Jurkat, Clone E6-1 (cell line): ENCODE measurements around the gene MAML2.
A peak's percentile ranks its signal among the peaks of the same experiment; 100 is the strongest.

Source experiments
- DNase-seq: peaks from one replicate; pipeline ENCODE4 v3.0.0-alpha.2; 2011; ENCODE audit warnings: low read depth, low spot score
- H3K4me3 ChIP-seq: 2 replicates; pipeline ENCODE4 v1.5.1; 2011; ENCODE audit warnings: mild to moderate bottlenecking, low read length, control low read depth, moderate library complexity

The MAML2 gene

GRCh38 chr11:96081561-96081960, 261.4 kb downstream of the MAML2 start:
- DNase-seq = no peak
- H3K4me3 ChIP-seq = no peak overlapping the region

GRCh38 chr11:96079691-96080090, 263.3 kb downstream of the MAML2 start:
- no peak for DNase-seq
- no peak overlapping the region for H3K4me3 ChIP-seq

- H3K4me3 ChIP-seq = no peak overlapping the region
- DNase-seq = no peak
Measured at GRCh38 chr11:96075532-96075959, 267.4 kb downstream of the MAML2 start.

GRCh38 chr11:96074551-96075310, 268.3 kb downstream of the MAML2 start:
- DNase-seq = no peak
- no peak overlapping the region for H3K4me3 ChIP-seq

GRCh38 chr11:96073536-96073935, 269.5 kb downstream of the MAML2 start:
- H3K4me3 ChIP-seq = no peak overlapping the region
- no peak for DNase-seq

GRCh38 chr11:96072592-96072991, 270.4 kb downstream of the MAML2 start:
- no peak for DNase-seq
- H3K4me3 ChIP-seq = no peak overlapping the region

GRCh38 chr11:96070453-96070852, 272.5 kb downstream of the MAML2 start:
- no peak overlapping the region for H3K4me3 ChIP-seq
- no peak for DNase-seq

GRCh38 chr11:96067160-96067559, 275.8 kb downstream of the MAML2 start:
- DNase-seq = no peak
- H3K4me3 ChIP-seq = no peak overlapping the region

- H3K4me3 ChIP-seq = no peak overlapping the region
- DNase-seq = no peak
Measured at GRCh38 chr11:96065379-96065778, 277.6 kb downstream of the MAML2 start.

GRCh38 chr11:96063886-96064285, 279.1 kb downstream of the MAML2 start:
- DNase-seq = no peak
- H3K4me3 ChIP-seq = no peak overlapping the region

- H3K4me3 ChIP-seq = no peak overlapping the region
- no peak for DNase-seq
Measured at GRCh38 chr11:96063053-96063452, 279.9 kb downstream of the MAML2 start.

GRCh38 chr11:96062134-96062533, 280.9 kb downstream of the MAML2 start:
- no peak overlapping the region for H3K4me3 ChIP-seq
- no peak for DNase-seq

GRCh38 chr11:96061730-96062129, 281.3 kb downstream of the MAML2 start:
- no peak overlapping the region for H3K4me3 ChIP-seq
- no peak for DNase-seq

- no peak for DNase-seq
Measured at GRCh38 chr11:96061069-96061468, 281.9 kb downstream of the MAML2 start.

GRCh38 chr11:96057502-96057901, 285.5 kb downstream of the MAML2 start:
- DNase-seq = no peak
- H3K4me3 ChIP-seq = no peak overlapping the region

More at GRCh38 chr11:96061069-96061468, 281.9 kb downstream of the MAML2 start:
- H3K4me3 ChIP-seq = no peak overlapping the region

GRCh38 chr11:96056576-96056975, 286.4 kb downstream of the MAML2 start:
- no peak for DNase-seq
- H3K4me3 ChIP-seq = no peak overlapping the region

- DNase-seq = no peak
- H3K4me3 ChIP-seq = no peak overlapping the region
Measured at GRCh38 chr11:96055706-96056387, 287.1 kb downstream of the MAML2 start.

- DNase-seq = peak; percentile 20
- no peak overlapping the region for H3K4me3 ChIP-seq
Measured at GRCh38 chr11:96054870-96055705, 287.9 kb downstream of the MAML2 start.

- H3K4me3 ChIP-seq = no peak overlapping the region
- no peak for DNase-seq
Measured at GRCh38 chr11:96052921-96053651, 289.9 kb downstream of the MAML2 start.
